Activated CD4-positive, alpha-beta T cell treated with anti-CD3 and anti-CD28 coated beads, Interleukin-10, Interleukin-2, amounts not matched to agents 100 ng/mL and 50 ng/mL, durations not matched to agents 16 hours and 8 hours (primary cell): Measurements from ENCODE around the gene KRT79.
A peak's percentile ranks its signal among the peaks of the same experiment; 100 is the strongest.
"Not testable (repeated sequence)": the region's sequence is repeated elsewhere in the genome, so short reads cannot be mapped to it uniquely, and the experiment has no call there.

Experiments
- DNase-seq: peaks from one replicate; pipeline ENCODE4 v3.0.0-alpha.2; 2020

The KRT79 gene

DNA sequence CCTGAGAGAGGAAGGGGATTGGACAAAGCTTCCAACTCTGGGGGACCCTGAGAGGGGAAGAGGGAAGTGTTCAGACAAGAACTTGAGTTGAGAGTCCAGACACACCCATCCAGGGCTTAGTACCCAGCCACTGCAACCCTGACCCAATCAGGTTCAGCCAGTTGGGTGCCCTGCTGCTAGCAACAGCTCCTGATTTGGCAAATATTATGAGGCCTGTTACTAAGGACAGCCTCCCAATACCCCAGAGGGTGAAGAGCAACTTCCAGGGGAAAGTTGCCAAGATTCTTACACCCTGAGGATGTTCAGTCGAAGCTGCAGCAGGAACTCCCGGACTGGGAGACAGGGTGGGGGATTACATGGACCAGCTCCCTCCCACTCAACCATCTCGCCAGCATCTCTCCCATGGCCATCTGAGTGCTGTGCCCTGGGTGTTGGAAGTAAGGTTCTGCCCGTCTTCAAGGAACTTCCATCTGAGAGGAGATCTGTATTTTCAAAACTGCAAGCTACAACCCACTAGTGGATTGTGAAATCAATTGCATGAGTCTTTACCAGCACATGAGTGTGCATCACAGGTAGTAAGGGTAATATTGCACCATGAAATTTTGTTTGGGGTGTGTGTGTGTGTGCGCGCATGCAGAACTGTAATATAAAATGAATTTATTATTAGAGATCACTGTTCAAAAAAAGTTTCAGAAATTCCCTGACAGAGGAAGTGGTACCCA is 26.2 kb upstream of the KRT79 start:
- no peak for DNase-seq

DNA sequence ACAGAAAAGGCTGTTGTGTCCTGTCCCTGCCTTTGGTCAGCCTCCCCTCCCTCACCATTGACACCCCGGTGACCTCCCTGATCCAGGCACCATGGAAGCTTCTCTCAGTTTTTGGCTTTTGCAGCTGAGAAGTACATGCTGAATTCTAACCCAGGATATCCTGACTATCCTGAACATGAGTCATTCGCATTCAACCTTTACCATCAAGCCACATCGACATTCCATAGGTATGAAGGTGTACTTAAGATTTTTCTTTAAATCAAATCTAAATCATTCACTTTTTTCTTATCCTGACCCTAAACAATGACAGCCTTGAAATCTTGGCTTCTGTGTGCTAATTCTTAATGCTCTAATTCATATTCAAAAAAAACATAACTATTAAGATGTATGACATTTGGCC is 23.4 kb upstream of the KRT79 start:
- no peak for DNase-seq

DNA sequence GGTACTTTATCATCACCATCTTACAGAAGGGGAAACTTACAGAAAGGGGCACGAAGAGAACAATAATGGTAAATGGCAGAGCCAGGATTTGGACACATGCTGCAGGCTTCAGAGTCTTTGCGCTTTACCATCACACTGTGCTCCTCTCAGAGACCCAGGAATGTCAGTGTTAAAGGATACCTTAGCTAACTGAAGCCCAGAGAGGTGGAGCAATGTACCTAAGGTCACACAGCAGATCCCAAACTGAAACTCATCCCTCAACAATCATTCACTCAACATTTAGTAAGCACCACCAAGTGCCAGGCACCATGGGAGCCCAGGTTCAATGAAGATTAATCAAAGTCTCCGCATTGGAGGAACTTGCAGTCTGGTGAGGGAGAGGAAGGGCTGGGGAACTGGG is 22.7 kb upstream of the KRT79 start:
- DNase-seq, result no peak

GRCh38 chr12:52856077-52856476 is 22.0 kb upstream of the KRT79 start:
- DNase-seq, result not testable (repeated sequence)

DNA sequence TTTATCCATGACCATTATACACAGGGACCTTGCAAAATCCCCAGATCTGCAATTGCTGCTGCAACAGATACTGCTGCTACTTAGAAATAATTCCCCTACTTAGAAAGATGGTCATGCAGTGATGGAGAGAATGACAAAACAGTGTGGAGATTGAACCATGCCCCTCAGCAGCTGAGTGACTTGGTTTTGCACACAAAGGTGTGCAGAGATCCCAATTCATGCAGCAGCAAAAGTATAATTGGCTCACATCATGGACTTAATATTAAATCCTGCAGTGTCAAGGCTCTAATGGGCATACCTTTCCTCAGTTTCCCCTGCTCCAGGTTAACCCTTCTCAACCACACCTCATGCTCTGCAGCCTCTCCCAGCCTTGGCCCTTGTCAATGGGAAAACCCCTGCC is 17.7 kb upstream of the KRT79 start:
- DNase-seq, result no peak

GRCh38 chr12:52850681-52851080 is 16.6 kb upstream of the KRT79 start:
- DNase-seq, result no peak

GRCh38 chr12:52849511-52849910 is 15.4 kb upstream of the KRT79 start:
- no peak for DNase-seq

DNA sequence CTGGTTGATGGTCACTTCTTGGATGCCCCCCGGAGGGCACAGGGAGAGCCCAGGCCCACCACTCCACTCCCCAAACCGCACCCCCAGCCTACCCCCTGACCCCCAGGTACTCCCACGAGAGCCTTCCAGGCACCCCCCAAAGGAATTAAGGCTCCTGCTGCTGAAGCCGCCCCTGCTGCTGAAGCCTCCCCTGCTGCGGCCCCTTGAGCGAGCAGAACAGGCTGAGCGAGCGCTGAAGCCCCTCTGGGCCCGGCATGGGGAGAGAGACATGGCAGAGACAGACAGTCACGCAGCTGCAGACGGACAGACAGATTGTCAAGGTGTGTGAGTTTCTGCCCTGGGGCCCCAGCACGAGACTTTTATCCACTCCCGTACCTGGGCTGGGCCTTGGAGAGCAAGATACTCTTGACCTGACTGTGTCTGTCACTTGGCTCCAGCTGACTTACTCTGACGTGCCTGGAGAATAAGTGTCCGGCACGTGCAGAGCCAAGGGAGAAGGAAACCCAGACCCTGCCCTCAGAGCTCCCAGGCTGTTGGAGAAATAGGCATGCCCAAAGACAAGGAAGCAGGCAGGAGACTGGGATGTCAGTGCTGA is 14.6 kb upstream of the KRT79 start, which contains the start of gene KRT78:
TSS of gene KRT78 (minus strand) at position 334 of the 595 bp plus-strand sequence. CDS start at position 270, 64 bp downstream.
- no peak for DNase-seq

DNA sequence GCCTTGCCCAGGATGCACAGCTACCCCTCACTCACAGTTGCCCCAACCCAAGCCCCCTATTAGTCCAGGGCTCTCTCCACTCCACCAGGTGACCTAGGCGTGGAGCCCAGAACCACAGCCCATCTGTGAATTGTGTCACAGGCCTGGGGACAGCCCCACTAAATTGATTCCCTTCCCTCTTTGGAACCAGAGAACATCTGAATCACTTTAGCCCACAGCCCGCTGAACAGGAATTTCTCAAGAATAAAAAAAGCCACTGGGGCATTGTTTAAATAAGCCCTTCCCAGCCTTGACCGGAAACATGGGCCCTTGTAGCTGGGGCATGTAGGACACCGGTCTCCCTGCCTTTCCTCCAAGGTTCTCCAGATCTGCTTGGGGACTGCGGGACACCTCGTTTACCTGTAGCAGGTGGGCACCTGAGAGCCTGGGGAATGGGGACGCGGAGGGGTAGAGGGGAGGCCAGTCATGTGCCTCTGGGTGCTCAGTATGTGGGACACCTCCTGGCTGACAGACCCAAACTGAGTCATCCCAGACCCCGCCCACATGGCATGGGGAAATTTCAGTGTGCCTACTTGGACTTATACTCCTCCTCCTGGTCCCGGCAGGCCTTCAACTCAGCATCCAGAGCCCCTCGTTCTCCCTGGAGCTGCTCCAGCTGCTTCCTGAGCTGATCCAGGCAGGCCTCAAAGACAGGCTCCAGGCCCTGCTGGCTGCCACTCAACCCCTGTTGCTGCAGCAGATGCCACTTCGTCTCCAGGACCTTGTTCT is 13.4 kb upstream of the KRT79 start:
- no peak for DNase-seq

DNA sequence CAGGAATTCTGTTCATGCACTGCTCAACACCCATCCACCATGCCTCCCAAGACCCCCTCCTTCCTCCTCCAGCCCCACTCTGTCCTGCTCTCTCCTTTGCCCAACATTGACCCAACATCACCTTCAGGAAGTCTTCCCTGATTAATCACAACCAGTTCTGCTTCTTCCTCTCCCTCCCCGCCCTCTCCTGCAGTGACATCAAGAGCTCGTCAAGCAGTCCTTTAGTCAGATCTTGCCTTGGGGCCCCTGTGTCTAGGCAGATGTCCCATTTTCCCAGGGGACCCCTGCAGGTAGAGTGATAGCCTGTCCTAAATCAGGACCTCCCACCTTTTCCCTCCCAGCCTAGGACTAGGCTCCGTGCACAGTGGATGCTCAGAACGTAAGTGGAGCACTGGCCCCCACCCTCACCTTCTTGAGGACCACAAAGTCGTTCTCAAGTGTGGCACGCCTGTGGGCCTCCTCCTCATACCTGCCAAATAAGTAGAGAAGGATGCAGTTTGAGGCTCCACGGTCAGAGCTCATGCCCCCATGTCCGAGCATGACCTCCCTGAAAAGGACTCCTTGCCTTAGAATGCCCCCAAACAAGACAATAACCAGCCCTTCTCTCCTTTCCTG is 12.4 kb upstream of the KRT79 start:
- no peak for DNase-seq

DNA sequence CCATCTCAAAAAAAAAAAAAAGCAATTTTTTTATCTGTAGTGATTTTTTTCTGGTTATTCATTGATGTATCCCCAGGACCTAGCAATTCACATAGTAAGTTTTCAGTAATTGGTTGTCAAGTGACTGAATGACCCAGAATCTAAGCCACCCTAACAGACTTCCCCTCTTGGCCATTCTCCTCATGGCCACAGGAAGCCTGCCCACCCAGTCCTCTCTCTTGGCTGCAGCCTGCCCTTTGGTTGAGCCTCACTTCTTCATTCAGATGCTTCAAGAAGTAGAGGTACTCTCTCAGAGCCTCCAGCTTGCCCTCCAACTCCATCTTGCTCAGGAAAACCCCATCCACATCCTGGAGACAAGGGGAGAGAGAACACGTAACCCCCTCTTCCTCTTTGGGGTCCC is 11.8 kb upstream of the KRT79 start:
- DNase-seq, result no peak

- no peak for DNase-seq
Measured at GRCh38 chr12:52844386-52844785, 10.3 kb upstream of the KRT79 start.

DNA sequence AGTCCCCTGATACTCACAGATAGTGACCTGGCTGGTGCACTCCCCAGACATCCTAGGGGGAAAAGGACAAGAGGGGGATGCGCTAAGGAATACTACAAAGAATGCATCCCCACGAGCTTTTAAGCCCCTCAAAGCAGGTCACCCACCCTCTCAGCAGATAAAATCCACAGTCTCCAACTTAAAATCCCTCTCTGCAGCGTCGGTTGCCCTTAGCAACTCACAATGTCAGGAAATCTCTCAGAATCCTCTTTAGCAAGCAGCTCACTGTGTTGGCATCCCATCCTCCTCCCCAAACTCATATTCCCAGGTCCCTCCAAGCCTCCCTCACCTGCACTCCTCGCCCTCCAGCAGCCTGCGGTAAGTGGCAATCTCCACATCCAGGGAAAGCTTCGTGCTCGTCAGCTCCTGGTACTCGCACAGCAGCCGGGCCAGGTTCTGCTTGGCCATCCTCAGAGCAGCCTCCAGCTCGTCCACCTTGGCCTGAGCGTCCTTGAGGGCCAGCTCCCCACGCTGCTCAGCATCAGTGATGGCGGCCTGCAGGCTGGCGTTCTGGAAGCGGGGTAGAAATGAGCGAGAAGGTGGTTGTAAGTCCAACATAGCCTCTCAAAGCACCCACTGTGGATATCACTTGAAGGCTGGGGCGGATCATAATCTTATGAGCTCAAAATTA is 5.5 kb upstream of the KRT79 start:
- DNase-seq, result no peak

GRCh38 chr12:52838609-52839435 is 4.7 kb upstream of the KRT79 start:
- no peak for DNase-seq

DNA sequence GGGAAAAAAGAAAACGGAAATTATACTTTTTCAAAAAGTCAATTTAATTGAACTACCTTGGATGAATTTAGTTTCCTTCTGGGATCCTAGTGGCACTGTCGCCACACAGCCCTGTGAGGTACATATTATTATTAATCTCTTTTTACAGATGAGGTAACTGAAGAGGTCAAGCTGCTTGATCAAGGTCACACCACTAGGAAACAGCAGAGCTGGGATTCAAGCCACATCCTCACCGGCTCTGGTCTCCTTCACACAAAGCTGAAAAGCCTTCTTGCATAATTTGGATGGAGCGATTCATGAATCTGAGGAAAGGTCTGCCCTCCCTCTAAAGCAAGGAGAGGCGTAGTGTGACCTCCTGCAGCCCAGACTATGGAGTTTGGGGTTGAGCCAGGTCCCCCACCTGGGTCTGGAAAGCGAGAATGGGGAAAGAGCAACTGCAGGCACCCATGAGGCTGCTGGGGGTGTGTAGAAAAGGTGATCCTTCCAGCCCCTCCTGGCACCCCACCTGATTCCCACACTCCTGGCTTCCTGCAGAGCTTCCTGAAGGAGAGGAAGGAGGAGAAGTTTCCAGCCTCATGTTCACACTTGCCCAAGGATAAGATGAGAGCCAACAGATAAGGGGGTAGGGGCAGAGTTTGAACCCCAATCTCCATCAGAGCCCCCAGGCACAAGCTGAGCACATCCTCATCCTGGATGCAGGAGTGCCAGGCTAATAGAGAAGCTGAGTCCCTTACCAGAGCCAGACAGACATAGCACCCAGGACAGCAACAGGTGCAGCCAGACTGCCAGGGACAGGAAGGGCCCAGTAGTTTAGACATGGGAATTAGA is 3.9 kb upstream of the KRT79 start:
- no peak for DNase-seq

- DNase-seq, result peak; percentile 15
Measured at GRCh38 chr12:52837413-52837741, 3.3 kb upstream of the KRT79 start.

GRCh38 chr12:52836491-52837412 is 2.6 kb upstream of the KRT79 start:
- no peak for DNase-seq

DNA sequence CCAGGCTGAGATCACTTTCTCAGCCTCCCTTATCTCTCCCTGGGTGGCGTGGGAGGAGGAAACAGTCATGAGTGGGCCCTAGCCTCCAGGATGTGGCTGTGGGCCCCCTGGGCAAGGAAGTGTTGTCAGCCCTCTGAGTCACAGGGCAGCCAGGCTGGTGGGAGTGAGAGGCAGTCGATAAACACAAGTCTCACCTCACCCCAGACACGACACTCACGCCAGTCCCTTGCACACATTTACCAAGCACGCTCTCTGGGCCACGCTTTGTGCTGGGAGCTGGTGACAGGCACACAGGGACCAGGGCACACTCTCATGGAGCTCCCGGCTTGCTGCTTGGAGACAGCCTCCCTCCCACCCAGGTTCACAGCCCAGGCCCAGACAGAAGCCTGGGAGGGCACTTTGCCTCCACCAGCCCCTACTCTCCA is 1.9 kb upstream of the KRT79 start:
- peak; percentile 62 for DNase-seq

DNA sequence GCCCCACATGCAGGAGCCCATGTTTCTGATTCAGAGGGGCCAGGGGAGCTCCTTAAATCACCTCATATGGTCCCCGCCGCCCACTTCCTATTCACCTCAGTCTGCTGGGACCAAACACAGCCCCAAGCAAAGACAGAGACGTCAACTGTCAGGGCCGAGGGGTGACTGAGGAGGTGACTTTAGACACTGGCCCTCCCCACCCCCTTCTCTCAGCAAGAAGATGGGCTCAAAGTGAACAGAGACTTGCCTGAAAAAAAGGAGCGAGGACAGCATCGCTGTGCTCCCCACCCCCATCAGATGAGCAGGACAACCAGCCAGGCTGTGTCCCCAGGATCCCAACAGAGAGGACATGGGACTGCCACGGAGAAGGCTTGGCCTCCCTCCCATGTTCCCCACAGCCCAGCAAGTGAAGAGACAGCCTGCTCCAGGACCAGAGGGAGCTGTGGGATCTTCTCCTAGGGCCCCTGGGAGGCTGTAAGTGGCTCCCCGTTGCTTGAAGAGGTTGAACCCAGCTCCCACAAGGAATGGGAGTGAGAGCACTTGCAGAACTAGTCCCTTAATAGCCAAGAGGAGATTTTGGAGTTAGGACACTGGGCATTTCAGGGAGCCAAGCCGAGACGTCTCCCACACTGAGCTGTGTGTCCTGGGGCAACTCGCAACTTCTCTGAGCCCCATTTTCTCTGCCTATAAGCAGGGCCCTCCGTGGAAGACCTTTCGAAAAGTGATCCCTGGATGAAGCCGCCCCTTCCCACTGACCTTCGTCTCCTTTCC is 1.3 kb upstream of the KRT79 start:
- DNase-seq, result no peak

GRCh38 chr12:52834727-52835001 is 553 bp upstream of the KRT79 start:
- no peak for DNase-seq
